SK-N-MC (cell line): Measurements from ENCODE around the gene ACADL.
"Not testable (repeated sequence)": the region's sequence is repeated elsewhere in the genome, so short reads cannot be mapped to it uniquely, and the experiment has no call there.

Source experiments
- EZH2 ChIP-seq: fragments of 200-600 bp; sonication (generic); IDR thresholded peaks from one replicate; pipeline ENCODE4 v1.6.1; 2017; ENCODE audit warnings: antibody characterized with exemption
- FOXP2 ChIP-seq: optimal IDR thresholded peaks from 2 replicates; pipeline ENCODE3; 2011; ENCODE audit warnings: mild to moderate bottlenecking, moderate library complexity; ENCODE audit not compliant: insufficient read depth; ENCODE audit errors: extremely low read length, control extremely low read depth
- POLR2AphosphoS5 ChIP-seq: IDR thresholded peaks from 2 replicates; pipeline ENCODE4 v1.6.1; 2012; ENCODE audit warnings: mild to moderate bottlenecking, low read depth, low read length, borderline replicate concordance

DNA sequence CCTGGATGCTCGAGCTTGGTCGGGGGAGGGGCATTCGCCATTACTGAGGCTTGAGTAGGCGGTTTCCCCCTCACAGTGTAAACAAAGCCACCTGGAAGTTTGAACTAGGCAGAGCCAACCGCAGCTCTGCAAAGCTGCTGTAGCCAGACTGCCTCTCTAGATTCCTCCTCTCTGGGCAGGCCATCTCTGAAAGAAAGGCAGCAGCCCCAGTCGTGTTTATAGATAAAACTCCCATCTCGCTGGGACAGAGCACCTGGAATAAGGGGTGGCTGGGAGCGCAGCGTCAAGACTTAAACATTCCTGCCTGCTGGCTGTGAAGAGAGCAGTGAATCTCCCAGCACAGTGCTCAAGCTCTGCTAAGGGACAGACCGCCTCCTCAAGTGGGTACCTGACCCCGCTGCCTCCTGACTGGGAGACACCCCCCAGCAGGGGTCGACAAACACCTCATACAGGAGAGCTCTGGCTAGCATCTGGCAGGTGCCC is 43.6 kb downstream of the ACADL start:
- TF ChIP-seq EZH2, POLR2AphosphoS5, FOXP2: not testable (repeated sequence)
